SK-N-SH (cell line): Measurements from ENCODE around the gene COL20A1. TPM values are rescaled to one million over a fixed set of nuclear protein-coding genes. Genes with fewer than 3 reads are reported as not detected.

Experiments
- CTCF ChIA-PET: fragments of 300-600, 350-600 bp; formaldehyde crosslinking; extraction: SDS; loops from one replicate; lab custom pipeline; 2021; lab: Yijun Ruan, JAX
- POLR2A ChIA-PET: fragments of 350-600 bp; sonication (Branson Sonifier 250); formaldehyde crosslinking; extraction: SDS; loops from one replicate; lab custom pipeline; 2020; ENCODE audit warnings: antibody characterized with exemption, inconsistent platforms; lab: Yijun Ruan, JAX
- DNase-seq: peaks from one replicate; pipeline ENCODE4 v3.0.0; 2012
- H2AFZ ChIP-seq: fragments of 200-600 bp; sonication (generic); 2 replicates; pipeline ENCODE4 v1.8.1; 2016; ENCODE audit warnings: antibody characterized with exemption, mild to moderate bottlenecking, low read depth
- H3F3A ChIP-seq: fragments of 200-600 bp; sonication (generic); replicated peaks from 2 replicates; pipeline ENCODE3; 2016; ENCODE audit warnings: antibody characterized with exemption, mild to moderate bottlenecking; ENCODE audit not compliant: insufficient read depth
- H3K27ac ChIP-seq, 2 experiments: fragments of 200-500 bp in 1 of 2; fragments of 200-600 bp in 1 of 2; sonication (Bioruptor generic) in 1 of 2; sonication (generic), shearing (Covaris generic) in 1 of 2; 2 replicates each; pipeline versions ENCODE4 v1.5.1 to v1.6.1; 2014 to 2016; ENCODE audit warnings: low read depth in 2 of 2, inconsistent platforms in 1 of 2, low read length in 1 of 2, mild to moderate bottlenecking in 1 of 2, mixed read lengths in 1 of 2
- H3K27me3 ChIP-seq: fragments of 200-600 bp; sonication (generic), shearing (Covaris generic); 2 replicates; pipeline ENCODE4 v1.6.1; 2016; ENCODE audit warnings: mixed run types; ENCODE audit not compliant: insufficient read depth
- H3K36me3 ChIP-seq, 2 experiments: fragments of 200-500 bp in 1 of 2; fragments of 200-600 bp in 1 of 2; sonication (Bioruptor generic) in 1 of 2; sonication (generic) in 1 of 2; replicated peaks in 1 of 2; 2 replicates each; pipeline versions ENCODE3 to v1.5.1; 2014 to 2016; ENCODE audit warnings: low read length in 1 of 2, mild to moderate bottlenecking in 1 of 2; ENCODE audit not compliant: insufficient read depth in 2 of 2, control insufficient read depth in 1 of 2
- H3K4me1 ChIP-seq, 2 experiments: fragments of 200-500 bp in 1 of 2; fragments of 200-600 bp in 1 of 2; sonication (Bioruptor generic) in 1 of 2; sonication (generic), shearing (Covaris generic) in 1 of 2; 2 replicates each; pipeline versions ENCODE4 v1.5.1 to v1.6.1; 2014 to 2016; ENCODE audit warnings: low read depth in 1 of 2, low read length in 1 of 2, mixed run types in 1 of 2; ENCODE audit not compliant: insufficient read depth in 2 of 2, control insufficient read depth in 1 of 2
- H3K4me2 ChIP-seq: fragments of 200-600 bp; sonication (generic), shearing (Covaris generic); 2 replicates; pipeline ENCODE4 v1.6.1; 2017; ENCODE audit warnings: mixed run types
- H3K4me3 ChIP-seq, 2 experiments: fragments of 200-500 bp in 1 of 2; fragments of 200-600 bp in 1 of 2; sonication (Bioruptor generic) in 1 of 2; sonication (generic), shearing (Covaris generic) in 1 of 2; 2 replicates each; pipeline versions ENCODE4 v1.5.1 to v1.8.1; 2014 to 2016; ENCODE audit warnings: low read depth in 2 of 2, inconsistent platforms in 1 of 2, low read length in 1 of 2, mild to moderate bottlenecking in 1 of 2, mixed read lengths in 1 of 2, moderate library complexity in 1 of 2
- H3K79me2 ChIP-seq: fragments of 200-600 bp; sonication (generic); 2 replicates; pipeline ENCODE4 v1.8.1; 2017; ENCODE audit warnings: mild to moderate bottlenecking; ENCODE audit not compliant: insufficient read depth
- H3K9ac ChIP-seq: fragments of 200-600 bp; sonication (generic); 2 replicates; pipeline ENCODE4 v1.6.1; 2017; ENCODE audit warnings: mixed run types
- H3K9me2 ChIP-seq: fragments of 200-600 bp; sonication (generic); 2 replicates; pipeline ENCODE4 v1.6.1; 2017; ENCODE audit warnings: mixed run types
- H3K9me3 ChIP-seq: fragments of 200-600 bp; sonication (generic); 2 replicates; pipeline ENCODE4 v1.6.1; 2017; ENCODE audit warnings: mixed run types, mild to moderate bottlenecking, moderate library complexity
- H4K20me1 ChIP-seq: fragments of 200-600 bp; sonication (generic); 2 replicates; pipeline ENCODE4 v1.6.1; 2017; ENCODE audit warnings: mild to moderate bottlenecking, mixed run types; ENCODE audit not compliant: insufficient read depth
- CHD2 ChIP-seq: fragments of 150-350 bp; IDR thresholded peaks from 2 replicates; pipeline ENCODE4 v1.6.1; 2018; ENCODE audit warnings: low read length; ENCODE audit not compliant: partially characterized antibody
- EP300 ChIP-seq, 2 experiments: IDR thresholded peaks; 2 replicates each; pipeline versions ENCODE4 v1.4.0 to v1.6.1; 2012; ENCODE audit warnings: borderline replicate concordance in 1 of 2, low read depth in 1 of 2, low read length in 1 of 2
- FOSL2 ChIP-seq: IDR thresholded peaks from 2 replicates; pipeline ENCODE4 v1.4.0; 2012; ENCODE audit warnings: low read depth, mild to moderate bottlenecking, moderate library complexity, borderline replicate concordance
- FOXJ3 ChIP-seq: sonication (generic); formaldehyde crosslinking; IDR thresholded peaks from 2 replicates; pipeline ENCODE4 v1.5.1; 2020; ENCODE audit warnings: mild to moderate bottlenecking, missing genetic modification reagents
- JUND ChIP-seq: IDR thresholded peaks from 2 replicates; pipeline ENCODE4 v1.4.0; 2012
- MAX ChIP-seq: IDR thresholded peaks from 2 replicates; pipeline ENCODE4 v1.4.0; 2012; ENCODE audit warnings: low read depth
- MEF2A ChIP-seq: IDR thresholded peaks from 2 replicates; pipeline ENCODE4 v1.4.0; 2012; ENCODE audit warnings: low read depth, borderline replicate concordance
- NFIC ChIP-seq: IDR thresholded peaks from 2 replicates; pipeline ENCODE4 v1.4.0; 2012; ENCODE audit warnings: borderline replicate concordance
- NRF1 ChIP-seq: IDR thresholded peaks from 2 replicates; pipeline ENCODE4 v1.6.1; 2012; ENCODE audit warnings: low read depth, mild to moderate bottlenecking, low read length
- POLR2AphosphoS5 ChIP-seq: IDR thresholded peaks from 2 replicates; pipeline ENCODE4 v1.6.1; 2012; ENCODE audit warnings: low read depth, low read length
- RCOR1 ChIP-seq: fragments of 150-350 bp; IDR thresholded peaks from 2 replicates; pipeline ENCODE4 v1.6.1; 2017; ENCODE audit warnings: antibody characterized with exemption, low read length
- RXRA ChIP-seq: IDR thresholded peaks from 2 replicates; pipeline ENCODE4 v1.4.0; 2012; ENCODE audit warnings: low read depth, mild to moderate bottlenecking, borderline replicate concordance
- SIN3A ChIP-seq: IDR thresholded peaks from 2 replicates; pipeline ENCODE4 v1.6.1; 2012; ENCODE audit warnings: low read depth, mild to moderate bottlenecking, low read length, moderate library complexity, borderline replicate concordance
- TAF1 ChIP-seq: IDR thresholded peaks from 2 replicates; pipeline ENCODE4 v1.6.1; 2012; ENCODE audit warnings: low read depth, mild to moderate bottlenecking, low read length, moderate library complexity, borderline replicate concordance
- WGBS: methylation state at CpG from one replicate; pipeline ENCODE4 v1.1.6; 2017; ENCODE audit warnings: low lambda C conversion rate; 5-methylcytosine and 5-hydroxymethylcytosine counted together
- polyA plus RNA-seq, 3 experiments: library from polyadenylated mRNA; depleted of rRNA; stranded (reverse); fragments of >200 nt; gene quantifications; 2 replicates each; pipeline ENCODE4 v1.2.3, GENCODE V29; 2012
- TF ChIP-seq, protein P1 (sequence below): IDR thresholded peaks from 2 replicates; pipeline ENCODE4 v1.6.1; 2012; ENCODE audit warnings: mild to moderate bottlenecking, low read depth, low read length, moderate library complexity
- TF ChIP-seq, protein P2 (sequence below): IDR thresholded peaks from 2 replicates; pipeline ENCODE4; 2012

The COL20A1 gene
- polyA plus RNA-seq, 1 of the 3 experiments (the other 2 are of a cell fraction): not detected

DNA sequence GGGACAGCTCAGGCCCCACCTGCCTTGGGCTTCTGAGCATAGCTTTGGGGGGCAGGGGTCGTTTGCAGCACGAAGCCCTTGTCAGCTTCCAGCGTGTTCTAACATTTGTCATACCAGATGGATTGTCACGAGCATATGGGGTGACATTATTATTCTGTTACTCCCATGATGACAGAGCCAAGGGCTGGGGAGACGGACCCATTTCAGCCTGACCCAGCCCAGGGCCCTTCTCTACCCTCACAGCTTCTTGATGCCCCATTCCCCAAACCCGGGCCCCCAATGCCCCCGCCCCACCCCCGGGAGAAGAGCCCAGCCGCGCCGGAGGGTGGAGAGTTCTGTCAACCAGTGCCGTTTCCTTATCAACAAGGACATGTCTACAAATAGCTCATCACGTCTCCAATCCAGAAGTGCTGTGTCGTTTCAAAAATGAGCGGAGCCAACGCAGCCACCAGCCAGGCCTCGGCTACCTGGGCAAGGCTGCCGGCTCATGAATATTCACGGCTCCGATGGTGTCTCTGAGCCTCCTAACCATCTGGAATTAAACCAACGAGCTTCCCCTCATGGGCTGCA, 77.7 kb downstream of the COL20A1 start:
- Histone ChIP-seq H3F3A (no peaks in the 10 kb centered on the region), H3K9me2 (no peaks in the 10 kb centered on the region), H2AFZ (no peak overlapping the region), H3K27me3 (no peaks in the 10 kb centered on the region), H3K79me2 (no peaks in the 10 kb centered on the region), H3K4me2 (no peak overlapping the region), H3K9ac (no peak overlapping the region), H3K27ac (no peak overlapping the region), H3K4me1 (peaks cover 0 to 4% of the 10 kb centered on the region in 2 experiments; a peak in 1 of 4 replicates), H3K4me3 (no peak overlapping the region), H4K20me1 (no peaks in the 10 kb centered on the region), H3K36me3 (no peaks in the 10 kb centered on the region), H3K9me3 (no peaks in the 10 kb centered on the region)
- DNase-seq: no peak
- POLR2A ChIA-PET: no interaction called here
- WGBS: 59% methylated on average over 11 of the region's 21 CpGs
- no peak for TF ChIP-seq CHD2
- no peak for TF ChIP-seq JUND
- no peak for TF ChIP-seq FOXJ3 (CRISPR knock-in tag)
- TF ChIP-seq NFIC: no peak
- TF ChIP-seq EP300 (IDR thresholded peaks at IDR 0.05; ENCODE audit: borderline replicate concordance in 1 of 2, low read depth in 1 of 2, low read length in 1 of 2): no peak
- TF ChIP-seq RCOR1: no peak
- TF ChIP-seq, protein P1, sequence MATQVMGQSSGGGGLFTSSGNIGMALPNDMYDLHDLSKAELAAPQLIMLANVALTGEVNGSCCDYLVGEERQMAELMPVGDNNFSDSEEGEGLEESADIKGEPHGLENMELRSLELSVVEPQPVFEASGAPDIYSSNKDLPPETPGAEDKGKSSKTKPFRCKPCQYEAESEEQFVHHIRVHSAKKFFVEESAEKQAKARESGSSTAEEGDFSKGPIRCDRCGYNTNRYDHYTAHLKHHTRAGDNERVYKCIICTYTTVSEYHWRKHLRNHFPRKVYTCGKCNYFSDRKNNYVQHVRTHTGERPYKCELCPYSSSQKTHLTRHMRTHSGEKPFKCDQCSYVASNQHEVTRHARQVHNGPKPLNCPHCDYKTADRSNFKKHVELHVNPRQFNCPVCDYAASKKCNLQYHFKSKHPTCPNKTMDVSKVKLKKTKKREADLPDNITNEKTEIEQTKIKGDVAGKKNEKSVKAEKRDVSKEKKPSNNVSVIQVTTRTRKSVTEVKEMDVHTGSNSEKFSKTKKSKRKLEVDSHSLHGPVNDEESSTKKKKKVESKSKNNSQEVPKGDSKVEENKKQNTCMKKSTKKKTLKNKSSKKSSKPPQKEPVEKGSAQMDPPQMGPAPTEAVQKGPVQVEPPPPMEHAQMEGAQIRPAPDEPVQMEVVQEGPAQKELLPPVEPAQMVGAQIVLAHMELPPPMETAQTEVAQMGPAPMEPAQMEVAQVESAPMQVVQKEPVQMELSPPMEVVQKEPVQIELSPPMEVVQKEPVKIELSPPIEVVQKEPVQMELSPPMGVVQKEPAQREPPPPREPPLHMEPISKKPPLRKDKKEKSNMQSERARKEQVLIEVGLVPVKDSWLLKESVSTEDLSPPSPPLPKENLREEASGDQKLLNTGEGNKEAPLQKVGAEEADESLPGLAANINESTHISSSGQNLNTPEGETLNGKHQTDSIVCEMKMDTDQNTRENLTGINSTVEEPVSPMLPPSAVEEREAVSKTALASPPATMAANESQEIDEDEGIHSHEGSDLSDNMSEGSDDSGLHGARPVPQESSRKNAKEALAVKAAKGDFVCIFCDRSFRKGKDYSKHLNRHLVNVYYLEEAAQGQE: no peak
- no peak for TF ChIP-seq MEF2A
- TF ChIP-seq MAX: no peak
- no peak for TF ChIP-seq RXRA
- no peak for TF ChIP-seq SIN3A
- TF ChIP-seq, protein P2, sequence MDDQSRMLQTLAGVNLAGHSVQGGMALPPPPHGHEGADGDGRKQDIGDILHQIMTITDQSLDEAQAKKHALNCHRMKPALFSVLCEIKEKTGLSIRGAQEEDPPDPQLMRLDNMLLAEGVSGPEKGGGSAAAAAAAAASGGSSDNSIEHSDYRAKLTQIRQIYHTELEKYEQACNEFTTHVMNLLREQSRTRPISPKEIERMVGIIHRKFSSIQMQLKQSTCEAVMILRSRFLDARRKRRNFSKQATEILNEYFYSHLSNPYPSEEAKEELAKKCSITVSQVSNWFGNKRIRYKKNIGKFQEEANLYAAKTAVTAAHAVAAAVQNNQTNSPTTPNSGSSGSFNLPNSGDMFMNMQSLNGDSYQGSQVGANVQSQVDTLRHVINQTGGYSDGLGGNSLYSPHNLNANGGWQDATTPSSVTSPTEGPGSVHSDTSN: no peak
- no peak for TF ChIP-seq FOSL2
- TF ChIP-seq TAF1: no peak
- no peak for TF ChIP-seq NRF1
- TF ChIP-seq POLR2AphosphoS5: no peak
- CTCF ChIA-PET: interaction anchor here (1.5 to 4.9 kb wide), 4 partner anchors 11 to 148 kb away, joined by 3 to 33 read pairs (median 16); no protein-coding TSS in a partner anchor
